Upper lobe of left lung (tissue), 6 donors: ENCODE measurements around the gene DUS1L. TPM values are rescaled to one million over a fixed set of nuclear protein-coding genes. Genes with fewer than 3 reads are reported as not detected.

Source experiments
- ATAC-seq, 2 donors: fragments of 200-7000 bp; cut with Tn5 transposase; one replicate each; pipeline ENCODE4 v1.9.1; 2022; ENCODE audit warnings: mild to moderate bottlenecking in 2 of 2, moderate library complexity in 2 of 2; ENCODE audit not compliant: low FRiP score in 2 of 2
- DNase-seq, 2 donors: peaks; one replicate each; pipeline ENCODE4 v3.0.0-alpha.2; 2019 to 2020
- H3K27ac ChIP-seq, 4 donors: fragments of 200-600 bp; sonication (generic); one replicate each; pipeline ENCODE4 v1.5.1; 2016 to 2019
- H3K27me3 ChIP-seq, 4 donors: fragments of 200-600 bp; sonication (generic); one replicate each; pipeline ENCODE4 v1.5.1; 2017 to 2019
- H3K36me3 ChIP-seq, 4 donors: fragments of 200-600 bp; sonication (generic); one replicate each; pipeline ENCODE4 v1.5.1; 2016 to 2019
- H3K4me1 ChIP-seq, 4 donors: fragments of 200-600 bp; sonication (generic); one replicate each; pipeline ENCODE4 v1.5.1; 2018 to 2019
- H3K4me3 ChIP-seq, 4 donors: fragments of 200-600 bp; sonication (generic); one replicate each; pipeline ENCODE4 v1.5.1; 2017 to 2019; ENCODE audit warnings: mild to moderate bottlenecking in 2 of 4, moderate library complexity in 1 of 4
- H3K9me3 ChIP-seq, 4 donors: fragments of 200-600 bp; sonication (generic); one replicate each; pipeline ENCODE4 v1.5.1; 2018 to 2019
- EP300 ChIP-seq, 4 donors: sonication (generic); formaldehyde crosslinking; IDR thresholded peaks; one replicate each; pipeline ENCODE4 v1.5.1; 2017; ENCODE audit warnings: antibody characterized with exemption in 4 of 4, control low read depth in 2 of 4
- POLR2A ChIP-seq, 4 donors: fragments of 450-650 bp; IDR thresholded peaks; one replicate each; pipeline ENCODE4 v1.5.1; 2016 to 2017; ENCODE audit warnings: antibody characterized with exemption in 4 of 4, mild to moderate bottlenecking in 2 of 4
- POLR2AphosphoS5 ChIP-seq, 2 donors: sonication (generic); formaldehyde crosslinking; IDR thresholded peaks; one replicate each; pipeline ENCODE4 v1.5.1; 2017; ENCODE audit warnings: antibody characterized with exemption in 2 of 2
- WGBS, 2 donors: methylation state at CpG; one replicate each; pipeline ENCODE4 v1.1.5; 2017 to 2018; 5-methylcytosine and 5-hydroxymethylcytosine counted together
- total RNA-seq, 6 donors: library from RNA; depleted of rRNA in 4 of 6; stranded (reverse); fragments of >200 nt in 4 of 6; gene quantifications; one replicate each; pipeline versions ENCODE4 v1.1.0 to v1.2.1, GENCODE V29; 2016 to 2021
- TF ChIP-seq, protein P1 (sequence below), 6 experiments: fragments of 450-650 bp in 4 of 6; fragments of 200-600 bp in 2 of 6; sonication (generic) in 2 of 6; IDR thresholded peaks; one replicate each; pipeline ENCODE4 v1.5.1; 2016 to 2019; ENCODE audit warnings: antibody characterized with exemption in 6 of 6
- donor health status: DM: no; HTN: no; CAD: no; lungs with moderate emphysema.
- donor health status: DM: no; HTN: yes; CAD: no; lungs with severe emphysema.

DUS1L gene
- total RNA-seq, 6 donors from 2014 or later: 53.5 to 183 (median 106) TPM

DNA sequence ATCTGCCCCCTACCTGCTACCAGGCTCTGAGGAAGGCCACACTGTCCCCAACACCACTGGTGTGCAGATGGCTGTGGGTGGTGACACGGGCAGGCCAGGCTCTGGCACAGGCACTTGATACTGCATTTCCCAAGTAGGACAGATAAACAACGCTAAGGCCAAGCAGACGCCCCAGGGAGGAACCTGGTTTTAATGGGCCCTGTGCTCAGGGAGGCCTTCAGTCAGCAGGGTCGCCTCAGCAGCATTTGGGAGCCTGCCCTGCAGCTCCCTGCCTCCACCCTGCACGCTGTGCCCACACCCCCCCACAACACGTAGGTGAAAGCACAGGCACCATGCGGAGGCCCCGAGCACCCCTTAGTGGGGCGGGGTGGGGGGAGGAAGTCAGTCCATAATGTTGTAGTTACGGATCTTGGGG lies 35.7 kb upstream of the DUS1L start:
- Histone ChIP-seq H3K4me1 (peaks cover 45 to 82% (median 69%) of the 10 kb centered on the region in 4 donors), H3K27ac (peak overlapping the region in 2 of 4 donors; percentile 91 to 96), H3K36me3 (peaks cover 0 to under 1% (median 0%) of the 10 kb centered on the region in 4 donors), H3K4me3 (no peak overlapping the region), H3K9me3 (no peaks in the 10 kb centered on the region), H3K27me3 (no peaks in the 10 kb centered on the region)
- TF ChIP-seq POLR2AphosphoS5 (IDR thresholded peaks at IDR 0.05): no peak
- TF ChIP-seq, protein P1, sequence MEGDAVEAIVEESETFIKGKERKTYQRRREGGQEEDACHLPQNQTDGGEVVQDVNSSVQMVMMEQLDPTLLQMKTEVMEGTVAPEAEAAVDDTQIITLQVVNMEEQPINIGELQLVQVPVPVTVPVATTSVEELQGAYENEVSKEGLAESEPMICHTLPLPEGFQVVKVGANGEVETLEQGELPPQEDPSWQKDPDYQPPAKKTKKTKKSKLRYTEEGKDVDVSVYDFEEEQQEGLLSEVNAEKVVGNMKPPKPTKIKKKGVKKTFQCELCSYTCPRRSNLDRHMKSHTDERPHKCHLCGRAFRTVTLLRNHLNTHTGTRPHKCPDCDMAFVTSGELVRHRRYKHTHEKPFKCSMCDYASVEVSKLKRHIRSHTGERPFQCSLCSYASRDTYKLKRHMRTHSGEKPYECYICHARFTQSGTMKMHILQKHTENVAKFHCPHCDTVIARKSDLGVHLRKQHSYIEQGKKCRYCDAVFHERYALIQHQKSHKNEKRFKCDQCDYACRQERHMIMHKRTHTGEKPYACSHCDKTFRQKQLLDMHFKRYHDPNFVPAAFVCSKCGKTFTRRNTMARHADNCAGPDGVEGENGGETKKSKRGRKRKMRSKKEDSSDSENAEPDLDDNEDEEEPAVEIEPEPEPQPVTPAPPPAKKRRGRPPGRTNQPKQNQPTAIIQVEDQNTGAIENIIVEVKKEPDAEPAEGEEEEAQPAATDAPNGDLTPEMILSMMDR (IDR thresholded peaks at IDR 0.05): no peak
- TF ChIP-seq EP300 (IDR thresholded peaks at IDR 0.05): no peak
- no peak for TF ChIP-seq POLR2A (IDR thresholded peaks at IDR 0.05)
- 81 to 82% methylated on average over 7 to 10 of the region's 10 CpGs for WGBS, 2 donors
- DNase-seq (peak in 1 of 2 donors; percentile 39), ATAC-seq (no peak)

DNA sequence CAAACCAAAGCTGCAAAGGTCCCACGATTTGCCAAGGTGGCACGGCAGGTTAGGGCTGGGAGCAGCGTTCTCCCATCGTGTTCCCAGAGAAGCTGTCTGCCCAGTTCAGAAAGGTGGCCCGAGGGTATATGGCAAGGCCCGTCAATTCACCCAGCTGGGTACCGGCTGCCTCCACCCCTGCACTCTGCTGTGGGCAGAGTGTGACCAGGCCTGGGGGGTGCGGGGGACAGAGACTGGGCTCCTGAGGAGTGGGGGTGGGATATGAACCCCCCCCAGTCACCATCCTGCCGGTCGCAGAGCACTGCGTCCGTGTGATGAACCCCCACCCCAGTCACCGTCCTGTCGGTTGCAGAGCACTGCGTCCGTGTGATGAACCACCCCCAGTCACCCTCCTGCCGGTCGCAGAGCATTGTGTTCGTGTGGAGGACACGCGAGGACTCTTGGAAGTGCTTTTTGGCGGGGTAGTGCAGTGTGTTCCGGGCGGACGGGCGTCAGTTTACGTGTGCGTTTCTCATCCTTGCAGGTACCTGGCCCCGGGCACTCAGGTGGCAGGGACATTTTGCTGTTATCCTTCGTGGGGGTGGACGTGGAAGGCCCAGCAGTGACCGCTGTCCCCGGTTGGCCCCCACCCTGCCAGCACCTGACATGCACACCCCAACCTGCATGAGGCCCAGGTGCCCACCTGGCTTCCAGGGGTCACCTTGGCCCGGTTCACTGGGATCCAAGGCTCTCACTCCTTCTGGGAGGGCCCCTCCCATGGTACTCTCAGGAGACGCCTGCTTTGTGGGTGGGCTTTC lies 35.1 kb upstream of the DUS1L start:
- Histone ChIP-seq H3K9me3 (no peaks in the 10 kb centered on the region), H3K4me1 (peaks cover 39 to 79% (median 65%) of the 10 kb centered on the region in 4 donors), H3K4me3 (no peak overlapping the region), H3K36me3 (peaks cover 0 to 7% (median 5%) of the 10 kb centered on the region in 4 donors), H3K27me3 (no peaks in the 10 kb centered on the region), H3K27ac (peak overlapping the region in 3 of 4 donors; percentile 95 to 98 (median 96))
- no peak for ATAC-seq
- TF ChIP-seq POLR2A (IDR thresholded peaks at IDR 0.05): no peak
- TF ChIP-seq EP300 (IDR thresholded peaks at IDR 0.05): no peak
- no peak for TF ChIP-seq POLR2AphosphoS5 (IDR thresholded peaks at IDR 0.05)
- TF ChIP-seq, protein P1 (IDR thresholded peaks at IDR 0.05): no peak
- 95% methylated on average over 16 to 22 of the region's 35 CpGs for WGBS, 2 donors
- DNase-seq: peak in 1 of 2 donors; percentile 51

DNA sequence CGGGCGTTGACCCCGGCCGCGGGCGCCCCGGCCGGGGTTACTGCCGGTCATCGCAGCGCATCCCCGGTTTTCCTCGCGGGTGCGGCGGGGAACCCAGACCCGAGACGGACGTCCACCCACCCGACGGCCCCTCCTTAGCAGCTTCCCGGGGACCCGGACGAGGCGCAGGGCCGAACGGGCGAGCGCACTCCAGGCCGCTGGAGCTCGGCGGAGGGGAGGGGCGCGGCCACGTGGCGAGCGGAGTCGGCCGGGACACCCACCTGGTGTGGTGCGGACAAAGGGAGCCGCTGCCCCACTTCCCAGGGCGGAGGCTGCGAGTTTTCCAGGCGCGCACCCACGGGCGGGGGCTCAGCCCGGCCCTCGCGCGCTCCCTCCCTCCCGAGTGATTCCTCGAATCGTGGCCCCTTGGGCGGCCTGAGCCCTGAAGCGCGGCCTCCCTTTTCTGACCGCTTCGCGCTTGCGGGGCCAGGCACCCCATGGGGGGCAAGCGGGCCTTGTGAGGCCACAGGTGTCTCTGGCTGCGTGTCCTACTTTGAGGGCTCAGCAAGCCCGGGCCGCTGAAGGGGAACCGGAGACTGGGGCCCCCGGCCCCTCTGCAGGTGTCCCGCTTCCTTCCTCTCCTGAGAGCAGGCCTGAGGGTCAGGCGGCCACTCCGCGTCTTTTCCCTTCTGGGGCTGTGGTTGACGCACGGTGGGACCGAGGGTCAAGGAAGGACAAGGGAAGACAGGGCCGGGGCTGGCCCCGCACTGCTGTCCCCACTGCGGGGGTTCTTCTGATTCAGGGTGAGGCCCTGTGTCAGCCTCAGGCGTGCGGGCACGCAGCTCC lies 33.5 kb upstream of the DUS1L start:
- ATAC-seq (peak in 1 of 2 donors; percentile 29), DNase-seq (no peak)
- H3K36me3 ChIP-seq: peaks cover 0 to 21% (median 20%) of the 10 kb centered on the region in 4 donors
- peak overlapping the region; percentile 45 to 95 (median 80) for H3K4me3 ChIP-seq
- H3K9me3 ChIP-seq: no peaks in the 10 kb centered on the region
- no peak for TF ChIP-seq POLR2A (IDR thresholded peaks at IDR 0.05)
- no peak for TF ChIP-seq EP300 (IDR thresholded peaks at IDR 0.05)
- TF ChIP-seq, protein P1 (IDR thresholded peaks at IDR 0.05): no peak
- no peak for TF ChIP-seq POLR2AphosphoS5 (IDR thresholded peaks at IDR 0.05)
- no peaks in the 10 kb centered on the region for H3K27me3 ChIP-seq
- 16 to 35% methylated on average over 19 to 27 of the region's 80 CpGs for WGBS, 2 donors
- peaks cover 25 to 74% (median 54%) of the 10 kb centered on the region in 4 donors for H3K4me1 ChIP-seq
- H3K27ac ChIP-seq: peak overlapping the region; percentile 95 to 99 (median 97)

DNA sequence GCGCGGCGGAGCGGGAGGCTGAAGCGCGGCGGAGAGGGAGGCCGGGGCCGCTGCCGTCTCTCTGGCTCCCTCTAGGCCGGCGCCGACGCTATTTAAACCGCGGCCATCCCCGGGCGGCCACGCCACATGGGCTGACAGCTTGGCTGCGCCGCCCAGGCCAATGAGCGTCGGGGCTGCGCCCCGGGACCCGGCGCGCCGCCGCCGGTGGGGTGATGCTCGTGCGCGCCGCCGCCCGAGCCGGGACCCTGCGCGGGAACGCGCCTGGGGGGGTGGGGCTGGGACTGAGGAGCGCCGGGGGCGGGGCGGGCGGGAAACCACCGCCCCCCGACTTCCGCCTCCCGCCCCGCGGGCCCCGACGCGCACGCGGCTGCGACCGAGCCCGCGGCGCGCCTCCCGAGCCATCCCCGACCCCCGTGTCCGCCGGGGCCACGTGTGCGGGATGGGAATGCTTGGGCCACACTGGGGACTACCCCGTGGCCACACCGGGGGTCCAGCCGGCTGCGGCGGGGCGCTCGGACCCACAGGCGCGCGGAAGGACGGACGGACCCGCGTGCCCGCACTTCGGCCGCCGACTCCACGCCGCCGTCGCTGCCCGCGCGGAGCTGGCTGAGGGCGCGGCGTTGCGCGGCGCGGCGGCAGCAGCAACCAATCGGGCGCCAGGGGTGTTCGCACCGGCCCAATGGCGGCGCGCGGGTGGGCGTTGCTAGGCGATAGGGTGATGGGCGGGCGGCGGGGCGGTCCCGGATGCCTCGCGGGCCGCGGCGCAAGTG lies 32.8 kb upstream of the DUS1L start, which contains the start of gene FASN:
Gene FASN, minus strand, starts transcription at position 68 of the 770 bp plus-strand sequence. CDS start 1,791 bp downstream, outside the sequence.
- Histone ChIP-seq H3K36me3 (peaks cover 6 to 29% (median 28%) of the 10 kb centered on the region in 4 donors), H3K4me1 (peaks cover 23 to 74% (median 47%) of the 10 kb centered on the region in 4 donors)
- WGBS, 2 donors: 1% methylated on average over 29 of the region's 124 CpGs; no CpG with 5 or more reads in 1 of the 2 donors

More for the DNA sequence above, 32.8 kb upstream of the DUS1L start, which contains the start of gene FASN:
- TF ChIP-seq POLR2AphosphoS5 (IDR thresholded peaks at IDR 0.05) (peak; percentile 10 to 87), EP300 (IDR thresholded peaks at IDR 0.05) (peak in 1 of 4 donors; percentile 49), POLR2A (IDR thresholded peaks at IDR 0.05) (peak in 3 of 4 donors; percentile 95 to 99 (median 99))
- TF ChIP-seq, protein P1 (IDR thresholded peaks at IDR 0.05): peak in 5 of 6 experiments; percentile 37 to 73 (median 58)
- DNase-seq (peak; percentile 94 to 99), ATAC-seq (peak; percentile 87 to 93)
- peak within 1 kb of the TSS; percentile 95 to 99 (median 97) for H3K27ac ChIP-seq
- H3K27me3 ChIP-seq: no peaks in the 10 kb centered on the region
- no peaks in the 10 kb centered on the region for H3K9me3 ChIP-seq
- peak within 1 kb of the TSS; percentile 68 to 95 (median 87) for H3K4me3 ChIP-seq
